Ectodermal cell (in vitro differentiated cells): ENCODE measurements around the gene PLEKHD1.

ENCODE experiments used
- H3K27ac ChIP-seq: 2 replicates; pipeline ENCODE4 v1.7.0; 2013; ENCODE audit warnings: mild to moderate bottlenecking, low read depth, low read length; ENCODE audit not compliant: insufficient read depth, poor library complexity, severe bottlenecking
- H3K27me3 ChIP-seq: 2 replicates; pipeline ENCODE4 v1.7.0; 2013; ENCODE audit warnings: mild to moderate bottlenecking, low read length; ENCODE audit not compliant: insufficient read depth, control insufficient read depth, poor library complexity, severe bottlenecking
- H3K36me3 ChIP-seq: one replicate; pipeline ENCODE4 v1.7.0; 2013; ENCODE audit warnings: low read length; ENCODE audit not compliant: control insufficient read depth, insufficient read depth
- H3K4me1 ChIP-seq: one replicate; pipeline ENCODE4 v1.7.0; 2013; ENCODE audit warnings: low read length; ENCODE audit not compliant: control insufficient read depth, insufficient read depth
- H3K4me3 ChIP-seq: 2 replicates; pipeline ENCODE4 v1.7.0; 2013; ENCODE audit warnings: low read depth, low read length, control low read depth; ENCODE audit not compliant: insufficient read depth
- H3K9me3 ChIP-seq: 2 replicates; pipeline ENCODE4 v1.7.0; 2013; ENCODE audit warnings: mild to moderate bottlenecking, low read length, moderate library complexity; ENCODE audit not compliant: control insufficient read depth
- WGBS, 2 experiments: methylation state at CpG; one replicate each; pipeline ENCODE4 v1.1.7; 2013; ENCODE audit warnings: missing lambda C conversion rate in 2 of 2; 5-methylcytosine and 5-hydroxymethylcytosine counted together

PLEKHD1 gene

GRCh38 chr14:69574954-69575295 lies 90.4 kb downstream of the PLEKHD1 start:
- peaks cover 7% of the 10 kb centered on the region for H3K4me1 ChIP-seq
- H3K4me3 ChIP-seq: peak overlapping the region; percentile 54
- peaks cover 12% of the 10 kb centered on the region for H3K36me3 ChIP-seq
- no peaks in the 10 kb centered on the region for H3K9me3 ChIP-seq
- H3K27me3 ChIP-seq: peaks cover 39% of the 10 kb centered on the region
- no peak overlapping the region for H3K27ac ChIP-seq
- WGBS, 2 experiments: 52 to 64% methylated on average over 4 to 5 of the region's 5 CpGs

- Histone ChIP-seq H3K4me1 (peaks cover 3% of the 10 kb centered on the region), H3K27me3 (no peaks in the 10 kb centered on the region), H3K36me3 (no peaks in the 10 kb centered on the region), H3K4me3 (no peak overlapping the region), H3K27ac (no peak overlapping the region), H3K9me3 (no peaks in the 10 kb centered on the region)
- 86 to 94% methylated on average over 2 of the region's 2 CpGs for WGBS, 2 experiments
Measured at GRCh38 chr14:69579476-69579875, 94.9 kb downstream of the PLEKHD1 start.

- Histone ChIP-seq H3K27me3 (no peaks in the 10 kb centered on the region), H3K27ac (no peak overlapping the region), H3K4me3 (no peak overlapping the region), H3K36me3 (no peaks in the 10 kb centered on the region), H3K4me1 (peaks cover 3% of the 10 kb centered on the region), H3K9me3 (no peaks in the 10 kb centered on the region)
- 33 to 41% methylated on average over 7 of the region's 7 CpGs for WGBS, 2 experiments
Measured at GRCh38 chr14:69580009-69580577, 95.6 kb downstream of the PLEKHD1 start.
